ENCODE measurements around the gene ALAD. TPM values are rescaled to one million over a fixed set of nuclear protein-coding genes. Genes with fewer than 3 reads are reported as not detected.
A peak's percentile ranks its signal among the peaks of the same experiment; 100 is the strongest.

Gene ALAD
- total RNA-seq, 1 experiment from 2014 or later, result 7.8 TPM

DNA sequence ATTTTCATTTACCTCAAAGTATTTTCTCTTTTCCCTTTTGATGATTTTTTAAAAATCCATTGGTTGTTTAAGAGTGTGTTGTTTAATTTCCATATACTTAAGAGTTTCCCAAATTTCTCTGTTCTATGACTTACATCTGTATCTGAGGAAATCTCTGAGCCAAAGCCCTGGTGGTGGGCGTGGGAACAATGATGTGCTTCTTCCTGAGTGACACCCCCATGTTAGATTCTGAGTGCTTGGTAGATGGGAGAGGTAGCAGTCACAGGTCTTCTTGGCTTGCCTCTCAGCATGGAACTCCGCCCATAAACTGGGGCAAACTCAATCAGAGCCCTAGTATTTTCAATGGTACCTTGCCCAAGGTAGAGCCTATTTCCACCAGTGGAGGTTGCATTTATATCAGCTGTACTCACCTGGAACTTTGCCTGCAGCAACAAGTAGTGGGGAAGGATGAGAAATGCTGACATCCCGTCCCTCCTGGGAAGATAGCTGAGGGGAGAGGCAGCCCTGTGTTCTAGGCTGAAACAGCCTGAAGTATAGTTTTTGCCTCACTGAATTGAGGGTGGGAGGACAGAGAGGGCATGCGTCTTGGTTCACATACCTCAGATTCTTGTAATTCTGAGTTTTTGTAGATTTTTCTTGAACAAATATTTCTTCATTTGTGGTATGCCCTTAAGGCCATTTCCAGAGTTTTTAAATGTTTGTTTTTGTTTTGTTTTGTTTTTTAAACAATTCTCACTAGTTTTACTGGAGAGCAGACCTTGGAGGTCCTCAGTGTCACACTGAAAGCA is 35.8 kb upstream of the ALAD start:
- no peak for DNase-seq (ENCODE audit: unreplicated experiment)
- Mint-ChIP-seq H3K4me3 (ENCODE audit: unreplicated experiment) (no peak overlapping the region), H3K36me3 (ENCODE audit: insufficient read depth, unreplicated experiment) (no peaks in the 10 kb centered on the region), H3K4me1 (ENCODE audit: insufficient read depth, unreplicated experiment) (no peaks in the 10 kb centered on the region), H3K27me3 (ENCODE audit: insufficient read depth, unreplicated experiment) (peaks cover 27% of the 10 kb centered on the region), H3K27ac (ENCODE audit: low read depth, unreplicated experiment) (no peak overlapping the region), H3K9me3 (ENCODE audit: unreplicated experiment) (no peaks in the 10 kb centered on the region)
- ChIA-PET CTCF (interaction anchor here (0.9 to 1.3 kb wide), 2 partner anchors 9 to 154 kb away, joined by 3 read pairs; no protein-coding TSS in a partner anchor), POLR2A (interaction anchor here (0.7 kb wide), 1 partner anchor 691 kb away, joined by 3 read pairs; no protein-coding TSS in a partner anchor)
- intact Hi-C loops (cut with micrococcal nuclease), result no loop called here
- TF ChIP-seq, protein P1, sequence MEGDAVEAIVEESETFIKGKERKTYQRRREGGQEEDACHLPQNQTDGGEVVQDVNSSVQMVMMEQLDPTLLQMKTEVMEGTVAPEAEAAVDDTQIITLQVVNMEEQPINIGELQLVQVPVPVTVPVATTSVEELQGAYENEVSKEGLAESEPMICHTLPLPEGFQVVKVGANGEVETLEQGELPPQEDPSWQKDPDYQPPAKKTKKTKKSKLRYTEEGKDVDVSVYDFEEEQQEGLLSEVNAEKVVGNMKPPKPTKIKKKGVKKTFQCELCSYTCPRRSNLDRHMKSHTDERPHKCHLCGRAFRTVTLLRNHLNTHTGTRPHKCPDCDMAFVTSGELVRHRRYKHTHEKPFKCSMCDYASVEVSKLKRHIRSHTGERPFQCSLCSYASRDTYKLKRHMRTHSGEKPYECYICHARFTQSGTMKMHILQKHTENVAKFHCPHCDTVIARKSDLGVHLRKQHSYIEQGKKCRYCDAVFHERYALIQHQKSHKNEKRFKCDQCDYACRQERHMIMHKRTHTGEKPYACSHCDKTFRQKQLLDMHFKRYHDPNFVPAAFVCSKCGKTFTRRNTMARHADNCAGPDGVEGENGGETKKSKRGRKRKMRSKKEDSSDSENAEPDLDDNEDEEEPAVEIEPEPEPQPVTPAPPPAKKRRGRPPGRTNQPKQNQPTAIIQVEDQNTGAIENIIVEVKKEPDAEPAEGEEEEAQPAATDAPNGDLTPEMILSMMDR (IDR thresholded peaks at IDR 0.05; ENCODE audit: unreplicated experiment), result no peak
- no TSS peak for BruUV-seq (replicated peaks)

DNA sequence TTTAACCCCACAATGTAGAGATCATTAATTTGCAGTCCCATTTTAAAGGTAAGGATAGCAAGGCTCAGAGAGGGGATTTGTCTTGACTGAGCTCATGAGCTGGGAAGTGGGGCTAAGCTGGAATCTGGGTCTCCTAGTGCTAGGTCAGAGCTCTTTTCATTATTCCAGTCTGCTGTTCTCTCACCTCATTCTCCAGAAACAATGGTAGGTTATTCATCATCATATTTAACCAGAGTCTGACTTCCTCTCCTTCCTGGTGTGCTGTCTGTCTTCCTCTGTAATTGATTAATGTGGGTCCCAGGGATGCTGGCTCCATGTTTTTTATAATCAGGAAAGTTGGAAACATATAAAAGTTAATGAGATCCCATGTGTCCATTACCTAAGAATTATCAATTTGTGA is 30.1 kb upstream of the ALAD start:
- ChIA-PET POLR2A (interaction anchor here (0.7 kb wide), 1 partner anchor 1103 kb away, joined by 3 read pairs; no protein-coding TSS in a partner anchor), CTCF (interaction anchor here (0.6 to 1.7 kb wide), 5 partner anchors 15 to 227 kb away, joined by 3 to 4 read pairs (median 3); partner anchors contain the start of gene ALAD)
- DNase-seq (ENCODE audit: unreplicated experiment), result no peak
- peaks cover 6% of the 10 kb centered on the region for H3K4me1 Mint-ChIP-seq (ENCODE audit: insufficient read depth, unreplicated experiment)
- intact Hi-C loops (cut with micrococcal nuclease), result no loop called here
- no peak overlapping the region for H3K4me3 Mint-ChIP-seq (ENCODE audit: unreplicated experiment)
- TF ChIP-seq, protein P1 (IDR thresholded peaks at IDR 0.05; ENCODE audit: unreplicated experiment), result no peak
- BruUV-seq (replicated peaks), result no TSS peak
- peaks cover 27% of the 10 kb centered on the region for H3K27me3 Mint-ChIP-seq (ENCODE audit: insufficient read depth, unreplicated experiment)
- no peaks in the 10 kb centered on the region for H3K36me3 Mint-ChIP-seq (ENCODE audit: insufficient read depth, unreplicated experiment)
- no peak overlapping the region for H3K27ac Mint-ChIP-seq (ENCODE audit: low read depth, unreplicated experiment)
- H3K9me3 Mint-ChIP-seq (ENCODE audit: unreplicated experiment), result no peaks in the 10 kb centered on the region

- TF ChIP-seq, protein P1 (IDR thresholded peaks at IDR 0.05; ENCODE audit: unreplicated experiment), result no peak
- Mint-ChIP-seq H3K27me3 (ENCODE audit: insufficient read depth, unreplicated experiment) (peaks cover 11% of the 10 kb centered on the region), H3K36me3 (ENCODE audit: insufficient read depth, unreplicated experiment) (no peaks in the 10 kb centered on the region), H3K4me3 (ENCODE audit: unreplicated experiment) (no peak overlapping the region), H3K4me1 (ENCODE audit: insufficient read depth, unreplicated experiment) (peaks cover 6% of the 10 kb centered on the region), H3K27ac (ENCODE audit: low read depth, unreplicated experiment) (peak overlapping the region; percentile 76), H3K9me3 (ENCODE audit: unreplicated experiment) (no peaks in the 10 kb centered on the region)
- intact Hi-C loops (cut with micrococcal nuclease), result no loop called here
- no peak for DNase-seq (ENCODE audit: unreplicated experiment)
- POLR2A ChIA-PET, result no interaction called here
- BruUV-seq (replicated peaks), result no TSS peak
- CTCF ChIA-PET, result interaction anchor here (0.5 to 1.5 kb wide), 2 partner anchors 12 to 93 kb away, joined by 3 to 5 read pairs; no protein-coding TSS in a partner anchor
Measured at GRCh38 chr9:113428062-113428615, 27.1 kb upstream of the ALAD start.

DNA sequence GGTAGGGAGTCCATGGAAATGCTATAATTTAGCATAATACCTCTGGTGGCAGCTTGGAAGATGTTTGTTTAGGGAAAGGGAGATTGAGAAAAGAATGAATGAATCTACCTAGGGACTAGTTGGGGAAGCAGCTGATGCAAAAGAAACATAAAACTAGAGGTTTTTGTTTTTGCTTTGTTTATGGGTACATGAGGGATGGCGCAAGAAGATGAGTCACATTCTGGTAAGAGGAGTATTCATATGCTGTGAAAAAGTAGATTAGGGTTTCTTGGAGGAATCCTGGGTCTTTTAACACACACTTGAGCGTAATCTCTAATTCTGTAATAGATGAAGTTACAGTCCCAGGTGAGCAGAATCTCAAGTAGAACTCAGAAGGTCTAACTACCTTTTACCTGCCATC is 26.5 kb upstream of the ALAD start:
- Mint-ChIP-seq H3K27ac (ENCODE audit: low read depth, unreplicated experiment) (peak overlapping the region; percentile 76), H3K4me1 (ENCODE audit: insufficient read depth, unreplicated experiment) (peaks cover 6% of the 10 kb centered on the region), H3K9me3 (ENCODE audit: unreplicated experiment) (no peaks in the 10 kb centered on the region), H3K4me3 (ENCODE audit: unreplicated experiment) (no peak overlapping the region), H3K36me3 (ENCODE audit: insufficient read depth, unreplicated experiment) (no peaks in the 10 kb centered on the region), H3K27me3 (ENCODE audit: insufficient read depth, unreplicated experiment) (peaks cover 5% of the 10 kb centered on the region)
- ChIA-PET POLR2A (no interaction called here), CTCF (interaction anchor here (0.5 to 1.5 kb wide), 2 partner anchors 11 to 92 kb away, joined by 3 to 5 read pairs; no protein-coding TSS in a partner anchor)
- peak; percentile 68 for DNase-seq (ENCODE audit: unreplicated experiment)
- BruUV-seq (replicated peaks), result no TSS peak
- intact Hi-C loops (cut with micrococcal nuclease), result no loop called here
- TF ChIP-seq, protein P1 (IDR thresholded peaks at IDR 0.05; ENCODE audit: unreplicated experiment), result no peak

All from MCF 10A (cell line).